ENCODE measurements around the gene HIPK3.

The HIPK3 gene

DNA sequence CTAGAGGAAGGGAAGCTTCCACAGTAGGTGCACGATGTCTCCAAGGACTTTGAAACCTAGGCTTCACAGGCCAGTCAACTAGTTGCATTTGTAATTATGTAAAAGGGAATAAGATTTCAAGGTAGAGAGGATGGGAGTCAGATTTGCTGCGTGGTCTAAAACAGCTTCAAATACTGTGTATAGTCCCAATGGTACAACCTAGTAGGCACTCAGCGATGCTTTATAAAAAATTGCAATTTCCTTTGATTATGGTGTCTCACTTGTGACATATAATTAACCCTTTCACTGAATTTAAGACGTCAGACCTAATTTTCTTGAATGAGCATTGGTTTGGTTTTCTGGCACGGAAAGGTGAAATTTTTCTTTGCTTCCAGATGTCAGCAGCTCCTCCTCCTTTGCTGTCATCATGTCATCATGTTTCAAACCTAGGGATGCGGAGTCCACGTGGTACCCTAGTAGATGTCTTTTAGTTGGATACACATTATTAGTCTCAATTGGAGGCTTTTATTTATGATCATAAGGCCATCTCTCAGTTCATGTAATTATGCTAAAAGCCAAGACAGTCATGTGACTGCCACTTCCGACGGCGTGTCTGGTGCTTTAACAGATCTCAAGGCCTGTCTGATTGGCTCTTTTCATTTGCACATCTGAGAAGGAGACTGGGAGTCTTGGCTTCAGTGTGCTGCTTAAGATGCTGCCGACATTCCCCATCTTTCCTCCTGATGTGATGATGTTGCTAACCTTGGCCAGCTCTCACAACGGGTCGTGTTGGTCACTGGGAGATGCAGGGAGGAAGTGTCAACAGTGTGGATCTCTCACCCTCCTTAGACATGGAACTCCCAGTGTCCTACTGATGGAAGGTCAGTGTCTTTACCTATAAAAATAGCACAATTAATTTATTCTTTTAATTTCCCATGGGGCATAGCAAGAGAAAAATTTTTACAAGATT is 134.0 kb downstream of the HIPK3 start:
- DNase-seq (ENCODE audit: low spot score) = no peak

DNA sequence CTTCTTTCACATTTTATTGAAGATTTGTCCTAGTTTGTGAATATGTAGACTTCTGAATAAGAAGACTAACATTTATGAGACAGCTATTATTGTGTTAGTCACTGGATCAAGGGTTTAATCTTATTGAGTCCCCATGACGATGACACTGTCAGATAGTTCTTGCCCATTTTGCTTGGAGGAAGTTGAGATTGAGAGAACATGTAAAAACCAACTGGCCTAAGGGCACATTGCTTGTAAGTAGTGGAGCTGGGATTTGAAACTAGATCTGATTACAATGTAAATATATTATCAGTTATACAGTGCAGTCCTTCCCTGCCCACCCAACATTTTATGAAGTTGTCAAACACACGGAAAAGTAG is 134.7 kb downstream of the HIPK3 start:
- no peak for DNase-seq (ENCODE audit: low spot score)

DNA sequence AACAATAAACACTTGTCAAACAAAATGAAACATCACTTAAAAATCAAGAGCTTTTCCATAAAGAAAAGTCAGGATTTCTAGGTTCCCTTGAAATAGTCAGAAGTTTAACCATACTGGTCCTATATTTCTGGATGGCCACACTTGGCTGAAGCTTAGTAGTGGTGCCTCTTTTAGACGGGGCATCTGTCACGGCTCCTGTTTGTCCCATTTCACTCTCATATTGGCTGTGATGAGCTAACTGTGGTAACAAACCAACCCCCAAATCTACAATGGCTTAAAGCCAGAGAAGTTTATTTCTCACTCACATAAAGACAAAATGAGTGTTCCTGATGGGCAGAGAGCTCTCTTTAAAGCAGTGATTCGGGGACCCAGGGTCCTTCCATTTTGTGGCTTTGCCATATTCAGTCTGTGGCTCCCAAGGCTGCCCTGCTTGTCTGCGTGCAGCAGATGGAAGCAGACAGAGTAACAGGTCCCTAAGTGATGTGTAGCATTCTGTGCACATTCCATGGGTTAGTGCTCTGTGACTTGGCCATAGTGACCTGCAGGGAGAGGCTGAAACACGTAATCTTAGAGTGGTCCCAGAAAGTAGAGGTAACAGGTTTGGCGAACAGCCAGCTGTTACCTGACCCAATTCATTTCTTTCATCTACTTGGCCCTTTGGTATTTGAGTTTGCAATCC is 137.4 kb downstream of the HIPK3 start:
- DNase-seq (ENCODE audit: low spot score) = no peak

DNA sequence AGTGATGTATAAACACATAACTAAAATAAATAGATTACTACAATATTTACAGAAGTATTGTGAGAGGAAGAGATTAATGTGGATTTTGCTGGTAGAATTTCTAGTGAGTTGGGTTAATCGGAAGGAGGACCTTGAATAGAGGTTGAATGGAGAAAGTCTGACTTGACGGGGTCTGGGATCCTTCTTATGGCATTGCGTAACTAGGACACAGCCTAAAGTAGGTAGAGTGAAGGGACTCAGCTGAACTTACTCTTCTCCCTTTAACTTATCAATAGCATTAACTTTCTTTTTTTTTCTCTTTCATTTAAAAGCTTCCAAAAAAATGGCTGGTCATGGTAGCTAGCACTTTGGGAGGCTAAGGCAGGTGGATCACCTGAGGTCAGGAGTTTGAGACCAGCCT is 139.2 kb downstream of the HIPK3 start:
- no peak for DNase-seq (ENCODE audit: low spot score)

DNA sequence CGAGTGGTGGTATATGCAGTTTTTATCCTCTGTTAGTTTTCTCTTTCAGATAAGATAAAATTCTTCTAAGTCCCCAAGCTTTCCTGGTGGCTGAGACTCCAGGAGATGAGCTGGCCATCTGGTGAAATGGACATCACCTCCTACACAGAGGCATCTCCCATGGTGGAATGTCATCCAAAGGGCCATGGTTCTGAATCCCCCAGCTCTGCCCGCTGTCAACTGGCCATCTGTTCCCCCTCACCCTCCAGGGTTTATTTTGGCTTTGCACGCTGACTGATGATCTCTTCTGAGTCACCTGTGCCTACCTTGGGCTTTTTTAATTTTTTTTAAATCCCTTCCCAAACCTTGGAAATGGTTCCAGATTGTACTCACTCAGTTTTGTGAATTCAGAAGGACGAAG is 142.2 kb downstream of the HIPK3 start:
- no peak for DNase-seq (ENCODE audit: low spot score)

DNA sequence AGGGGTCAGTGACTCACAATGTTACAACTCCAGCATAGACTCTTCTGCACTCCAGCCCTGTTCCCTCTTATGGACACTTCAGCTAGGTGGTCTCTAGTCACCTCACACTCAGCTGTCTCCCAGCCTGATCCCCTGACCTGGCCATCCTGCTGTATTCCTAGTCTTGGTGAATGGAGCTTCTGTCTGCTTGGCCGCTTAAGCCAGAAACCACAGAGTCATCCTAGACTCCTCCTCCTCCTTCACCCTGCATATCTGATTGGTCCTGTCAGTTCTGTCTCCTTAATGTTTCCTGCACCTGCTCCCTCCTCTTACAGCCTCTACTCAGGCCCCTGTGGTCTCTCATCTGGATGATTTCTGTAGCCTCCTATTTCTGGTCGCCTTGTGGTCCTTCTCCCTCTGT is 144.9 kb downstream of the HIPK3 start:
- DNase-seq (ENCODE audit: low spot score) = peak; percentile 43

DNA sequence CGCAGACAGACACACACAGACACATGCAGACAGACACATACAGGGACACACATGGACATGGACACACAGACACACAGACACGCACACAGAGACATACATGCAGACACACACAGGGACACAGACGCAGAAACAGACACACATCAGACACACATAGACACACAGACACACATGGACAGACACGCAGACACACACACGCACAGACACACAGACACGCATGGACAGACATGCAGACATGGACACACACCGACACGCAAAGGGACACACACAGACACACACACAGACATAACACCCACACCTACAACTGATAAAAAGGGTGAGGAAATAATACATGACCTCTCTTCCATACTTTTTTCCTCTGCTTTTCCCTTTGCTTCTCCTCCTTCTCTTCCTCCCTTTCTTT is 146.2 kb downstream of the HIPK3 start:
- no peak for DNase-seq (ENCODE audit: low spot score)

DNA sequence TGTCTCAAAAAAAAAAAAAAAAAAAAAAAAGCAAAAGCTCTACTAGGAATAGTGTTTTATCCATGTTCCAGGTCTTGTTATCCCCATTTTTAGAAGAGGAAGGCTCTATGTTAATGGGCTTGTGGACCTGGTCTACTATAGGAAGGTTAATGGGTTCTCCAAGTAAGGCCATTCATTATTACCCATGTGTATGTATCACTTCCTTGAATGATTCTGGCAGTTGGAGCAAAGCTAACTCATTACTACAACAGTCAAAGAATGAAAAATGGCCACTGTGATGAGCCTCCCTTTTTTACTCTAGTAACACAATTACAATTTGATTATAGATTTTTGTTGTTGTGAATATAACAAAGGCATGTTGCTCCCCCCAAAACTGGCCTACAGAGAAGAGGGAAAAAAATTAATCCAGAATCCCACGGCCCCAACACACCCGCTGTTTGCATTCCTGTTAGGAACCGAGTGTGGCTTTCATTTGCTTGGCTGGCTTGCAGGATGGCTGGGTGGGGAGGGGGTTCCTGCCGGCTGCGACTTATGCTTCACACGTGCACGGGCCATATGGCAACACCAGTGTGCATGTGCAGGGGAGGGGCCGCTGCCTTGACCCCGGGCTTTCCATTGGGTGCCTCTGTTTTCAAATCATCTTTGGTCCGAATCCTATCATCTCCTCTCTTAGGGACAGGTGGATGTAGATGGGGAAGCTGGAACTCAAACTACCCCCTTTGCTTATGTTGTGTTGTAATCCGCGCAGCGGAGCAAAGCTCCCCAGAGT is 148.8 kb downstream of the HIPK3 start:
- DNase-seq (ENCODE audit: low spot score) = no peak
